Lower leg skin (tissue), 3 donors: ENCODE results near the gene AGRP.

Experiments
- POLR2A ChIP-seq, 2 donors: fragments of 450-650 bp; IDR thresholded peaks; one replicate each; pipeline ENCODE4 v1.6.1; 2016 to 2017; ENCODE audit warnings: antibody characterized with exemption in 2 of 2, mild to moderate bottlenecking in 1 of 2, moderate library complexity in 1 of 2
- TF ChIP-seq, protein P1 (sequence below), 3 donors: fragments of 450-650 bp; IDR thresholded peaks; one replicate each; pipeline ENCODE4 v1.5.1; 2016; ENCODE audit warnings: antibody characterized with exemption in 3 of 3, mild to moderate bottlenecking in 3 of 3, moderate library complexity in 2 of 3

DNA sequence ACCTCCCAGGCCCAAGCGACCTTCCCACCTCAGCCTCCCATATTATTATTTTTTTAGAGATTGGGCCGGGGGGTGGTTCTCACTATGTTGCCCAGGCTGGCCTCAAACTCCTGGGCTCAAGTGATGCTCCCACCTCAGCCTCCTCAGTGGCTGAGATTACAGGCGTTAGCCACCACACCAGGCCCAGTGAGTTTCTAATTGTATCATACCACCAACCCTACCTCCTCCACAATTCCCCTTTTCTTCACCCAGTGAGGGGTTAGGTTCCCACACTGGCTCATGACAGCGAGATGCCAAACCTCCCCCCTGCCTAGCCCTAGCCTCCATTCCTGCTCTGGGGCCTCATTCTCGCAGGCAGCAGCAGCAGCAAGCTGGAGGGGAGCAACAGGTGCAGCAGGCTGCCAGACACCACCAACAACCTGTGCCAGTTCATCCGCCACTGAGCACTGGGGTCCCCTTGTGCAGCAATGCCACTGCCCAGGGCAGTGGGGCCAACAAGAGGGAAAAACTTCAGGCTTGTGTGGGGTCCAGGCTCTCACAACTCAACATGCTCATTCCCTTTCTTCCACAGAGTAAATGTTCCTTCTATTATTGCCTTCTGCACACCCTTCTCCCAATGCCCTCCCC lies 11.5 kb downstream of the AGRP start:
- TF ChIP-seq, protein P1, sequence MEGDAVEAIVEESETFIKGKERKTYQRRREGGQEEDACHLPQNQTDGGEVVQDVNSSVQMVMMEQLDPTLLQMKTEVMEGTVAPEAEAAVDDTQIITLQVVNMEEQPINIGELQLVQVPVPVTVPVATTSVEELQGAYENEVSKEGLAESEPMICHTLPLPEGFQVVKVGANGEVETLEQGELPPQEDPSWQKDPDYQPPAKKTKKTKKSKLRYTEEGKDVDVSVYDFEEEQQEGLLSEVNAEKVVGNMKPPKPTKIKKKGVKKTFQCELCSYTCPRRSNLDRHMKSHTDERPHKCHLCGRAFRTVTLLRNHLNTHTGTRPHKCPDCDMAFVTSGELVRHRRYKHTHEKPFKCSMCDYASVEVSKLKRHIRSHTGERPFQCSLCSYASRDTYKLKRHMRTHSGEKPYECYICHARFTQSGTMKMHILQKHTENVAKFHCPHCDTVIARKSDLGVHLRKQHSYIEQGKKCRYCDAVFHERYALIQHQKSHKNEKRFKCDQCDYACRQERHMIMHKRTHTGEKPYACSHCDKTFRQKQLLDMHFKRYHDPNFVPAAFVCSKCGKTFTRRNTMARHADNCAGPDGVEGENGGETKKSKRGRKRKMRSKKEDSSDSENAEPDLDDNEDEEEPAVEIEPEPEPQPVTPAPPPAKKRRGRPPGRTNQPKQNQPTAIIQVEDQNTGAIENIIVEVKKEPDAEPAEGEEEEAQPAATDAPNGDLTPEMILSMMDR (IDR thresholded peaks at IDR 0.05), result no peak
- no peak for TF ChIP-seq POLR2A (IDR thresholded peaks at IDR 0.05)
